K562 (cell line): ENCODE results near the gene COX6B1. TPM values are rescaled to one million over a fixed set of nuclear protein-coding genes. Genes with fewer than 3 reads are reported as not detected.
A peak's percentile ranks its signal among the peaks of the same experiment; 100 is the strongest.

Experiments used
- BHLHE40 ChIP-seq: IDR thresholded peaks from 2 replicates; pipeline ENCODE4 v1.6.1; 2011; ENCODE audit warnings: low read length, improper control_type of control experiment
- EGR1 ChIP-seq: fragments of 450-650 bp; conservative IDR thresholded peaks from 2 replicates; pipeline ENCODE4 v1.6.1; 2017; ENCODE audit warnings: mild to moderate bottlenecking
- ETS2 ChIP-seq: IDR thresholded peaks from 2 replicates; pipeline ENCODE4 v1.6.1; 2016; ENCODE audit warnings: borderline replicate concordance, missing genetic modification characterization, mild to moderate bottlenecking, moderate library complexity, missing compliant biosample characterization; ENCODE audit not compliant: poor library complexity, severe bottlenecking
- JUND ChIP-seq, 2 experiments: IDR thresholded peaks; 2 replicates in 1 of 2; 3 replicates in 1 of 2; pipeline ENCODE4 v1.6.1; 2011; ENCODE audit warnings: borderline replicate concordance in 2 of 2, low read depth in 2 of 2, low read length in 2 of 2, improper control_type of control experiment in 1 of 2, missing biosample characterization in 1 of 2, missing genetic modification characterization in 1 of 2, missing genetic modification reagents in 1 of 2
- MCM5 ChIP-seq: fragments of 450-650 bp; IDR thresholded peaks from 2 replicates; pipeline ENCODE4 v1.6.1; 2016; ENCODE audit warnings: low read depth
- MCM7 ChIP-seq, 2 experiments: fragments of 450-650 bp; IDR thresholded peaks; 2 replicates each; pipeline ENCODE4 v1.6.1; 2016 to 2018
- MTA2 ChIP-seq: fragments of 450-650 bp; IDR thresholded peaks from 2 replicates; pipeline ENCODE4 v1.6.1; 2016; ENCODE audit warnings: low read depth
- NBN ChIP-seq: fragments of 450-650 bp; IDR thresholded peaks from 2 replicates; pipeline ENCODE4 v1.6.1; 2016; ENCODE audit warnings: low read depth, mild to moderate bottlenecking
- PBX2 ChIP-seq, 2 experiments: IDR thresholded peaks in 1 of 2; conservative IDR thresholded peaks in 1 of 2; 2 replicates each; pipeline ENCODE4 v1.6.1; 2016; ENCODE audit warnings: low read depth in 2 of 2, mild to moderate bottlenecking in 1 of 2, missing compliant biosample characterization in 1 of 2, missing genetic modification characterization in 1 of 2, moderate library complexity in 1 of 2
- PHB ChIP-seq: fragments of 250-450 bp; sonication (Bioruptor Pico); IDR thresholded peaks from 2 replicates; pipeline ENCODE4 v1.5.0; 2021
- PHTF2 ChIP-seq: fragments of 250-450 bp; sonication (Bioruptor Pico); IDR thresholded peaks from 2 replicates; pipeline ENCODE4 v1.5.0; 2021; ENCODE audit warnings: mild to moderate bottlenecking
- RFX1 ChIP-seq: fragments of 450-650 bp; IDR thresholded peaks from 2 replicates; pipeline ENCODE4 v1.6.1; 2016; ENCODE audit warnings: mild to moderate bottlenecking, moderate library complexity
- SLC30A9 ChIP-seq: fragments of 250-450 bp; sonication (Bioruptor Pico); IDR thresholded peaks from 2 replicates; pipeline ENCODE4 v1.8.0; 2022; ENCODE audit warnings: mild to moderate bottlenecking, moderate library complexity
- SMAD4 ChIP-seq: fragments of 250-450 bp; sonication (Bioruptor Pico); conservative IDR thresholded peaks from 2 replicates; pipeline ENCODE4 v1.8.0; 2021; ENCODE audit warnings: inconsistent platforms, mild to moderate bottlenecking, moderate library complexity
- SP1 ChIP-seq: sonication (generic); formaldehyde crosslinking; IDR thresholded peaks from 2 replicates; pipeline ENCODE4 v1.8.1; 2022; ENCODE audit warnings: mild to moderate bottlenecking, missing genetic modification reagents
- TOE1 ChIP-seq, 2 experiments: fragments of 450-650 bp in 1 of 2; sonication (generic) in 1 of 2; formaldehyde crosslinking in 1 of 2; IDR thresholded peaks; 2 replicates each; pipeline versions ENCODE4 v1.7.1 to v1.8.0; 2016 to 2022; ENCODE audit warnings: borderline replicate concordance in 2 of 2, mild to moderate bottlenecking in 2 of 2, antibody characterized with exemption in 1 of 2, inconsistent platforms in 1 of 2, low read depth in 1 of 2, missing genetic modification reagents in 1 of 2, moderate library complexity in 1 of 2
- ZBTB8A ChIP-seq: fragments of 450-650 bp; IDR thresholded peaks from 2 replicates; pipeline ENCODE4 v1.6.1; 2018; ENCODE audit warnings: mild to moderate bottlenecking, moderate library complexity; ENCODE audit not compliant: partially characterized antibody
- ZNF444 ChIP-seq: fragments of 250-450 bp; sonication (Bioruptor Pico); IDR thresholded peaks from 2 replicates; pipeline ENCODE4 v1.4.0; 2020; ENCODE audit warnings: mild to moderate bottlenecking, moderate library complexity
- ZNF740 ChIP-seq, 3 experiments: fragments of 200-800 bp in 1 of 3; sonication (Bioruptor generic) in 1 of 3; sonication (generic) in 1 of 3; formaldehyde crosslinking in 1 of 3; IDR thresholded peaks; 2 replicates each; pipeline versions ENCODE4 v1.6.1 to v1.8.0; 2016 to 2022; ENCODE audit warnings: mild to moderate bottlenecking in 2 of 3, missing compliant biosample characterization in 2 of 3, missing genetic modification characterization in 2 of 3, missing genetic modification reagents in 1 of 3
- polyA plus RNA-seq, 8 experiments: library from polyadenylated mRNA; depleted of rRNA in 4 of 8; stranded (reverse) in 5 of 8; unstranded in 3 of 8; fragments of >200 nt; fragmentation: Nextera tagmentation in 2 of 8; fragmentation: Illumina TruSeq in 1 of 8; extraction: Ambion mirVana in 2 of 8; extraction: Trizol in 1 of 8; gene quantifications; 2 replicates each; pipeline versions ENCODE4 v1.2.1 to v1.2.3, GENCODE V29; 2011 to 2014; ENCODE audit warnings: inconsistent platforms in 1 of 8, missing spikeins in 1 of 8
- total RNA-seq, 7 experiments: library from RNA; depleted of rRNA in 6 of 7; stranded (reverse); fragments of >200 nt in 6 of 7; fragmentation: Illumina TruSeq in 2 of 7; extraction: Trizol in 2 of 7; gene quantifications; 2 replicates each; pipeline versions ENCODE4 v1.2.1 to v1.2.3, GENCODE V29; 2011 to 2021; ENCODE audit warnings: low replicate concordance in 1 of 7

Gene COX6B1
- total and polyA plus RNA-seq, 9 of the 15 experiments (the other 6 are each of a cell fraction or from before 2014, with no cell fraction given) = 777 to 2,393 (median 1,219) TPM

GRCh38 chr19:35644987-35645679 is 3.0 kb upstream of the COX6B1 start (continued):
- TF ChIP-seq TOE1 (IDR thresholded peaks at IDR 0.05; ENCODE audit: borderline replicate concordance) (no peak), TOE1 (CRISPR knock-in tag; IDR thresholded peaks at IDR 0.05; ENCODE audit: borderline replicate concordance, low read depth) (0 out of 2 replicates have a peak, but pooled peaks have one; percentile 1), ZBTB8A (no peak), BHLHE40 (no peak), JUND (IDR thresholded peaks at IDR 0.05; ENCODE audit: borderline replicate concordance, low read depth, low read length) (no peak), JUND (tag; IDR thresholded peaks at IDR 0.05; ENCODE audit: borderline replicate concordance, low read depth, low read length) (no peak), MCM5 (no peak), ZNF444 (CRISPR knock-in tag) (no peak), PHTF2 (CRISPR knock-in tag) (no peak), NBN (no peak), RFX1 (no peak), SMAD4 (CRISPR knock-in tag) (no peak), PBX2 (CRISPR knock-in tag; IDR thresholded peaks at IDR 0.05; ENCODE audit: low read depth) (no peak), PBX2 (tag; conservative IDR thresholded peaks at IDR 0.05; ENCODE audit: low read depth) (0 out of 2 replicates have a peak, but pooled peaks have one; percentile 9), ZNF740 (CRISPR knock-in tag; IDR thresholded peaks at IDR 0.05) (no peak), ZNF740 (tag; IDR thresholded peaks at IDR 0.05) (no peak), MTA2 (no peak), SLC30A9 (no peak), EGR1 (no peak), PHB (CRISPR knock-in tag) (no peak), MCM7 (IDR thresholded peaks at IDR 0.05) (no peak), SP1 (CRISPR knock-in tag) (peak; percentile 12; the same call in 1 of the 2 replicates), ETS2 (tag) (no peak)
